HepG2 (cell line): ENCODE data around the gene LRRC3C. TPM values are rescaled to one million over a fixed set of nuclear protein-coding genes. Genes with fewer than 3 reads are reported as not detected.

Experiments
- SMAD3 ChIP-seq: sonication (generic); formaldehyde crosslinking; IDR thresholded peaks from 2 replicates; pipeline ENCODE4 v1.4.0; 2020; ENCODE audit warnings: missing genetic modification reagents
- ZMYM4 ChIP-seq: sonication (generic); formaldehyde crosslinking; IDR thresholded peaks from 2 replicates; pipeline ENCODE4 v1.8.1; 2023; ENCODE audit warnings: mild to moderate bottlenecking, missing genetic modification reagents
- ZNF160 ChIP-seq: sonication (generic); formaldehyde crosslinking; IDR thresholded peaks from 2 replicates; pipeline ENCODE4 v1.8.0; 2022; ENCODE audit warnings: mild to moderate bottlenecking, inconsistent platforms, missing genetic modification reagents
- ZNF253 ChIP-seq: sonication (generic); formaldehyde crosslinking; IDR thresholded peaks from 2 replicates; pipeline ENCODE4 v1.8.0; 2022; ENCODE audit warnings: mild to moderate bottlenecking, missing genetic modification reagents, borderline replicate concordance
- ZNF468 ChIP-seq: sonication (generic); formaldehyde crosslinking; IDR thresholded peaks from 2 replicates; pipeline ENCODE4 v1.8.0; 2022; ENCODE audit warnings: mild to moderate bottlenecking, moderate library complexity, missing genetic modification reagents
- ZSCAN30 ChIP-seq: sonication (generic); formaldehyde crosslinking; IDR thresholded peaks from 2 replicates; pipeline ENCODE4 v1.5.0; 2020; ENCODE audit warnings: mild to moderate bottlenecking, missing genetic modification reagents
- polyA plus RNA-seq, 8 experiments: library from polyadenylated mRNA; depleted of rRNA in 3 of 8; stranded (reverse) in 7 of 8; unstranded in 1 of 8; fragments of >200 nt; fragmentation: Illumina TruSeq in 4 of 8; extraction: Trizol in 4 of 8; gene quantifications; 2 replicates each; pipeline versions ENCODE4 v1.2.1 to v1.2.3, GENCODE V29; 2011 to 2016; ENCODE audit warnings: low read depth in 4 of 8, missing spikeins in 1 of 8, mixed read lengths in 1 of 8; ENCODE audit not compliant: insufficient read depth in 1 of 8
- total RNA-seq, 5 experiments: library from RNA; depleted of rRNA; stranded (reverse); fragments of >200 nt; fragmentation: Illumina TruSeq; extraction: Trizol; gene quantifications; 2 replicates each; pipeline ENCODE4 v1.2.3, GENCODE V29; 2016; ENCODE audit warnings: low read depth in 1 of 5
- TF ChIP-seq, protein P1 (sequence below): sonication (generic); formaldehyde crosslinking; IDR thresholded peaks from one replicate; pipeline ENCODE4 v1.5.1; 2020; ENCODE audit warnings: mild to moderate bottlenecking, missing genetic modification reagents; ENCODE audit errors: not compliant biosample characterization
- TF ChIP-seq, protein P2 (sequence below): sonication (generic); formaldehyde crosslinking; IDR thresholded peaks from 2 replicates; pipeline ENCODE4 v1.4.0; 2020; ENCODE audit warnings: missing genetic modification reagents
- TF ChIP-seq, protein P3 (sequence below): IDR thresholded peaks from 2 replicates; pipeline ENCODE4 v1.6.1; 2016; ENCODE audit warnings: missing compliant biosample characterization, missing genetic modification reagents, borderline replicate concordance
- TF ChIP-seq, protein P4 (sequence below): IDR thresholded peaks from 2 replicates; pipeline ENCODE4 v1.6.1; 2012; ENCODE audit warnings: low read depth, low read length, improper control_type of control experiment

The LRRC3C gene
- total and polyA plus RNA-seq, 2 of the 13 experiments (the other 11 are each of a cell fraction or from before 2014, with no cell fraction given) = 0.17 TPM; not detected in 1

DNA sequence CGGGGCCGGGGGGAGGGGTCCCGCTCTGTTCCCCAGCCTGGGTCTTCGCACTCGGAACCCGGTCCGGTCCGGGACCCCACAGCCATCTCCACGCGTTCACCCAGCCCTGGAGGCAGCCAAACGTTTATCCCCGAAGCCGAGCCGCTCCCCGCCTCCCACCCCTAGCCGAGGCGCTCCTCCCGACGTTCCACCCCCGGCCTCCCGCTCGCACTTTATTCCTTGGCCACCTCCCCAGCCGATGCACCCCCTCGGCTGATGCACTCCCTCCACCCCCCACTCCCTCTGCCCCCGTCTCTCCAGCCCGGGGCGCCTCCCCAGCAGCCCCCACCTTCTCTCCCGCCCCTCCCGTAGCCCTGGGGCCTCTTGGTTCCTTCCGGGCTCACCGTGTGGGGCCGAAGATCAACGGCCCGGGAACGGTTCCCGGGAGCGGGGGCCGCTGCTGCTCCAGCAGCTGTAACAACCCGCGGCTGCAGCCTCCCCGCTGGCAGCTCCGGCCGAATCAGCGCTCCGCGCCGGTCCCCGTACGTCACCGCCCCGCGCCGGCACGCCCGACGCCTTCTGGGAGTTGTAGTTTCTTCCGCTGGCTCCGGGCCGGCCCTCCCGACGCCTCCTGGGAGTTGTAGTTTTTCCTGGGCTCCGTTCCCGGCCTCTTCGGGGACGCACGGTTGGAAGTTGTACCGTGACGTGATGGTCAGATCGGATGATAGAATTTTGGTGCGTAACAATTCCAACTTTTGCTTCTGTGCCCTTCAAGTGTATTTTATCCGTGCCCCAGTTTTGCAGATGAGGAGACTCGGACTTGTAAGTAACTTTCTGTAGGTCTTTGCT lies at the start of gene LRRC3C, which contains the start of gene ORMDL3 (continued):
- TF ChIP-seq, protein P1, sequence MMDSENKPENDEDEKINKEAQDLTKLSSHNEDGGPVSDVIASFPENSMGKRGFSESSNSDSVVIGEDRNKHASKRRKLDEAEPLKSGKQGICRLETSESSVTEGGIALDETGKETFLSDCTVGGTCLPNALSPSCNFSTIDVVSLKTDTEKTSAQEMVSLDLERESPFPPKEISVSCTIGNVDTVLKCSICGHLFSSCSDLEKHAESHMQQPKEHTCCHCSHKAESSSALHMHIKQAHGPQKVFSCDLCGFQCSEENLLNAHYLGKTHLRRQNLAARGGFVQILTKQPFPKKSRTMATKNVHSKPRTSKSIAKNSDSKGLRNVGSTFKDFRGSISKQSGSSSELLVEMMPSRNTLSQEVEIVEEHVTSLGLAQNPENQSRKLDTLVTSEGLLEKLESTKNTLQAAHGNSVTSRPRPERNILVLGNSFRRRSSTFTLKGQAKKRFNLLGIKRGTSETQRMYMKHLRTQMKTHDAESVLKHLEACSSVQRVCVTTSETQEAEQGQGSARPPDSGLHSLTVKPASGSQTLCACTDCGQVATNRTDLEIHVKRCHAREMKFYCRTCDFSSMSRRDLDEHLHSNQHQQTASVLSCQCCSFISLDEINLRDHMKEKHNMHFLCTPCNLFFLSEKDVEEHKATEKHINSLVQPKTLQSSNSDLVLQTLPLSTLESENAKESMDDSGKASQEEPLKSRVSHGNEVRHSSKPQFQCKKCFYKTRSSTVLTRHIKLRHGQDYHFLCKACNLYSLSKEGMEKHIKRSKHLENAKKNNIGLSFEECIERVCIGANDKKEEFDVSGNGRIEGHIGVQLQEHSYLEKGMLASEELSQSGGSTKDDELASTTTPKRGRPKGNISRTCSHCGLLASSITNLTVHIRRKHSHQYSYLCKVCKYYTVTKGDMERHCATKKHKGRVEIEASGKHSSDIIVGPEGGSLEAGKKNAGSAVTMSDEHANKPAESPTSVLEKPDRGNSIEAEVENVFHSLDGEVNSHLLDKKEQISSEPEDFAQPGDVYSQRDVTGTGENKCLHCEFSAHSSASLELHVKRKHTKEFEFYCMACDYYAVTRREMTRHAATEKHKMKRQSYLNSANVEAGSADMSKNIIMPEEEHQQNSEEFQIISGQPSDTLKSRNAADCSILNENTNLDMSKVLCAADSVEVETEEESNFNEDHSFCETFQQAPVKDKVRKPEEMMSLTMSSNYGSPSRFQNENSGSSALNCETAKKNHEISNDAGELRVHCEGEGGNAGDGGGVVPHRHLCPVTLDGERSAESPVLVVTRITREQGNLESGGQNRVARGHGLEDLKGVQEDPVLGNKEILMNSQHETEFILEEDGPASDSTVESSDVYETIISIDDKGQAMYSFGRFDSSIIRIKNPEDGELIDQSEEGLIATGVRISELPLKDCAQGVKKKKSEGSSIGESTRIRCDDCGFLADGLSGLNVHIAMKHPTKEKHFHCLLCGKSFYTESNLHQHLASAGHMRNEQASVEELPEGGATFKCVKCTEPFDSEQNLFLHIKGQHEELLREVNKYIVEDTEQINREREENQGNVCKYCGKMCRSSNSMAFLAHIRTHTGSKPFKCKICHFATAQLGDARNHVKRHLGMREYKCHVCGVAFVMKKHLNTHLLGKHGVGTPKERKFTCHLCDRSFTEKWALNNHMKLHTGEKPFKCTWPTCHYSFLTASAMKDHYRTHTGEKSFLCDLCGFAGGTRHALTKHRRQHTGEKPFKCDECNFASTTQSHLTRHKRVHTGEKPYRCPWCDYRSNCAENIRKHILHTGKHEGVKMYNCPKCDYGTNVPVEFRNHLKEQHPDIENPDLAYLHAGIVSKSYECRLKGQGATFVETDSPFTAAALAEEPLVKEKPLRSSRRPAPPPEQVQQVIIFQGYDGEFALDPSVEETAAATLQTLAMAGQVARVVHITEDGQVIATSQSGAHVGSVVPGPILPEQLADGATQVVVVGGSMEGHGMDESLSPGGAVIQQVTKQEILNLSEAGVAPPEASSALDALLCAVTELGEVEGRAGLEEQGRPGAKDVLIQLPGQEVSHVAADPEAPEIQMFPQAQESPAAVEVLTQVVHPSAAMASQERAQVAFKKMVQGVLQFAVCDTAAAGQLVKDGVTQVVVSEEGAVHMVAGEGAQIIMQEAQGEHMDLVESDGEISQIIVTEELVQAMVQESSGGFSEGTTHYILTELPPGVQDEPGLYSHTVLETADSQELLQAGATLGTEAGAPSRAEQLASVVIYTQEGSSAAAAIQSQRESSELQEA (CRISPR knock-in tag) = no peak
- TF ChIP-seq, protein P2, sequence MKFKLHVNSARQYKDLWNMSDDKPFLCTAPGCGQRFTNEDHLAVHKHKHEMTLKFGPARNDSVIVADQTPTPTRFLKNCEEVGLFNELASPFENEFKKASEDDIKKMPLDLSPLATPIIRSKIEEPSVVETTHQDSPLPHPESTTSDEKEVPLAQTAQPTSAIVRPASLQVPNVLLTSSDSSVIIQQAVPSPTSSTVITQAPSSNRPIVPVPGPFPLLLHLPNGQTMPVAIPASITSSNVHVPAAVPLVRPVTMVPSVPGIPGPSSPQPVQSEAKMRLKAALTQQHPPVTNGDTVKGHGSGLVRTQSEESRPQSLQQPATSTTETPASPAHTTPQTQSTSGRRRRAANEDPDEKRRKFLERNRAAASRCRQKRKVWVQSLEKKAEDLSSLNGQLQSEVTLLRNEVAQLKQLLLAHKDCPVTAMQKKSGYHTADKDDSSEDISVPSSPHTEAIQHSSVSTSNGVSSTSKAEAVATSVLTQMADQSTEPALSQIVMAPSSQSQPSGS (CRISPR knock-in tag) = peak; percentile 89
- 0 out of 2 replicates have a peak, but pooled peaks have one; percentile 57 for TF ChIP-seq ZNF253 (CRISPR knock-in tag)
- TF ChIP-seq ZSCAN30 (CRISPR knock-in tag) = peak; percentile 64; the same call in 1 of the 2 replicates
- TF ChIP-seq, protein P3, sequence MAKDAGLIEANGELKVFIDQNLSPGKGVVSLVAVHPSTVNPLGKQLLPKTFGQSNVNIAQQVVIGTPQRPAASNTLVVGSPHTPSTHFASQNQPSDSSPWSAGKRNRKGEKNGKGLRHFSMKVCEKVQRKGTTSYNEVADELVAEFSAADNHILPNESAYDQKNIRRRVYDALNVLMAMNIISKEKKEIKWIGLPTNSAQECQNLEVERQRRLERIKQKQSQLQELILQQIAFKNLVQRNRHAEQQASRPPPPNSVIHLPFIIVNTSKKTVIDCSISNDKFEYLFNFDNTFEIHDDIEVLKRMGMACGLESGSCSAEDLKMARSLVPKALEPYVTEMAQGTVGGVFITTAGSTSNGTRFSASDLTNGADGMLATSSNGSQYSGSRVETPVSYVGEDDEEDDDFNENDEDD (CRISPR knock-in tag) = peak; percentile 68
- TF ChIP-seq ZNF468 = no peak
- TF ChIP-seq ZNF160 (CRISPR knock-in tag) = no peak
- TF ChIP-seq, protein P4, sequence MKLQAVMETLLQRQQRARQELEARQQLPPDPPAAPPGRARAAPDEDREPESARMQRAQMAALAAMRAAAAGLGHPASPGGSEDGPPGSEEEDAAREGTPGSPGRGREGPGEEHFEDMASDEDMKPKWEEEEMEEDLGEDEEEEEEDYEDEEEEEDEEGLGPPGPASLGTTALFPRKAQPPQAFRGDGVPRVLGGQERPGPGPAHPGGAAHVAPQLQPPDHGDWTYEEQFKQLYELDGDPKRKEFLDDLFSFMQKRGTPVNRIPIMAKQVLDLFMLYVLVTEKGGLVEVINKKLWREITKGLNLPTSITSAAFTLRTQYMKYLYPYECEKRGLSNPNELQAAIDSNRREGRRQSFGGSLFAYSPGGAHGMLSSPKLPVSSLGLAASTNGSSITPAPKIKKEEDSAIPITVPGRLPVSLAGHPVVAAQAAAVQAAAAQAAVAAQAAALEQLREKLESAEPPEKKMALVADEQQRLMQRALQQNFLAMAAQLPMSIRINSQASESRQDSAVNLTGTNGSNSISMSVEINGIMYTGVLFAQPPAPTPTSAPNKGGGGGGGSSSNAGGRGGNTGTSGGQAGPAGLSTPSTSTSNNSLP = peak; percentile 50; the same call in 1 of the 2 replicates
- TF ChIP-seq ZMYM4 = peak; percentile 40; the same call in 1 of the 2 replicates
- TF ChIP-seq SMAD3 (CRISPR knock-in tag) = peak; percentile 90; the same call in 1 of the 2 replicates
